Esophagus squamous epithelium (tissue), 4 donors: Measurements from ENCODE around the gene MAS1L.

ENCODE experiments used
- CTCF ChIP-seq, 6 experiments: fragments of 450-650 bp in 4 of 6; fragments of 200-600 bp in 2 of 6; sonication (generic) in 2 of 6; IDR thresholded peaks; one replicate each; pipeline ENCODE4 v1.5.1; 2016 to 2019; ENCODE audit warnings: antibody characterized with exemption in 6 of 6, mild to moderate bottlenecking in 4 of 6, moderate library complexity in 4 of 6
- POLR2A ChIP-seq, 4 donors: fragments of 450-650 bp; IDR thresholded peaks; one replicate each; pipeline ENCODE4 v1.6.1; 2017; ENCODE audit warnings: antibody characterized with exemption in 4 of 4, mild to moderate bottlenecking in 4 of 4, moderate library complexity in 3 of 4

- TF ChIP-seq POLR2A (IDR thresholded peaks at IDR 0.05) (no peak), CTCF (IDR thresholded peaks at IDR 0.05) (no peak)
Measured at GRCh38 chr6:29504961-29505360, 17.2 kb upstream of the MAS1L start.
